Loucy (cell line): ENCODE data around the gene TLDC2.

Experiments
- EZH2phosphoT487 ChIP-seq: fragments of 200-600 bp; IDR thresholded peaks from 2 replicates; pipeline ENCODE4 v1.6.1; 2018; ENCODE audit warnings: antibody characterized with exemption, mild to moderate bottlenecking, moderate library complexity, borderline replicate concordance
- TF ChIP-seq, protein P1 (sequence below): fragments of 200-600 bp; sonication (generic); conservative IDR thresholded peaks from 2 replicates; pipeline ENCODE4 v1.5.1; 2014; ENCODE audit warnings: mild to moderate bottlenecking, antibody characterized with exemption, low read length

DNA sequence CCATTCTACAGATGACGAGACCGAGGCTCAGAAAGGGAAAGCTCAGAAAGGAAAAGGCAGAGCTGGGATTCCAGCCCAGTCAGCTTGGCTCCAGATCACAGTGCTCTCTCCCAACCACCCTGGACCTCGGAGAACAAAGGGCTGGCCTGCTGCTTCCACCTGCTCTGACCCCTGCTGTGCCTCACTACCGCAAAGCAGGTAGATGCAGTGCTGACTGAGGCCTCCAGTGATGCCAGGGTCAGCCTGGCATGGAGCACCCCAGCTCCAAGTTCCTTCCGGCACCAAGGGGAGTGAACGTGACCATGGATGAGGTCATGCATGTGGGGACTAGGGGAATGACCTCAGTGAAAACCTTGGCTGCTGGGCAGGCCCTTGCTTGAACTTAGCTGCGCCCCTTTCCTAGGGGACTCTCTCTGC, 20.7 kb upstream of the TLDC2 start:
- TF ChIP-seq, protein P1, sequence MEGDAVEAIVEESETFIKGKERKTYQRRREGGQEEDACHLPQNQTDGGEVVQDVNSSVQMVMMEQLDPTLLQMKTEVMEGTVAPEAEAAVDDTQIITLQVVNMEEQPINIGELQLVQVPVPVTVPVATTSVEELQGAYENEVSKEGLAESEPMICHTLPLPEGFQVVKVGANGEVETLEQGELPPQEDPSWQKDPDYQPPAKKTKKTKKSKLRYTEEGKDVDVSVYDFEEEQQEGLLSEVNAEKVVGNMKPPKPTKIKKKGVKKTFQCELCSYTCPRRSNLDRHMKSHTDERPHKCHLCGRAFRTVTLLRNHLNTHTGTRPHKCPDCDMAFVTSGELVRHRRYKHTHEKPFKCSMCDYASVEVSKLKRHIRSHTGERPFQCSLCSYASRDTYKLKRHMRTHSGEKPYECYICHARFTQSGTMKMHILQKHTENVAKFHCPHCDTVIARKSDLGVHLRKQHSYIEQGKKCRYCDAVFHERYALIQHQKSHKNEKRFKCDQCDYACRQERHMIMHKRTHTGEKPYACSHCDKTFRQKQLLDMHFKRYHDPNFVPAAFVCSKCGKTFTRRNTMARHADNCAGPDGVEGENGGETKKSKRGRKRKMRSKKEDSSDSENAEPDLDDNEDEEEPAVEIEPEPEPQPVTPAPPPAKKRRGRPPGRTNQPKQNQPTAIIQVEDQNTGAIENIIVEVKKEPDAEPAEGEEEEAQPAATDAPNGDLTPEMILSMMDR: no peak
- no peak for TF ChIP-seq EZH2phosphoT487
